PFSK-1 (cell line): ENCODE measurements around the gene BLTP3A.

Experiments used
- POLR2AphosphoS5 ChIP-seq: IDR thresholded peaks from 2 replicates; pipeline ENCODE4 v1.6.1; 2012; ENCODE audit warnings: low read depth, mild to moderate bottlenecking, control low read depth, low read length, moderate library complexity
- REST ChIP-seq, 2 experiments: IDR thresholded peaks; 2 replicates each; pipeline versions ENCODE4 v1.6.1 to v1.8.0; 2011 to 2012; ENCODE audit warnings: low read depth in 2 of 2, low read length in 2 of 2, control low read depth in 1 of 2, inconsistent platforms in 1 of 2, mild to moderate bottlenecking in 1 of 2, moderate library complexity in 1 of 2; ENCODE audit not compliant: insufficient read depth in 1 of 2
- SIN3A ChIP-seq: IDR thresholded peaks from 2 replicates; pipeline ENCODE4 v1.6.1; 2012; ENCODE audit warnings: mild to moderate bottlenecking, low read length, moderate library complexity, borderline replicate concordance; ENCODE audit not compliant: insufficient read depth

DNA sequence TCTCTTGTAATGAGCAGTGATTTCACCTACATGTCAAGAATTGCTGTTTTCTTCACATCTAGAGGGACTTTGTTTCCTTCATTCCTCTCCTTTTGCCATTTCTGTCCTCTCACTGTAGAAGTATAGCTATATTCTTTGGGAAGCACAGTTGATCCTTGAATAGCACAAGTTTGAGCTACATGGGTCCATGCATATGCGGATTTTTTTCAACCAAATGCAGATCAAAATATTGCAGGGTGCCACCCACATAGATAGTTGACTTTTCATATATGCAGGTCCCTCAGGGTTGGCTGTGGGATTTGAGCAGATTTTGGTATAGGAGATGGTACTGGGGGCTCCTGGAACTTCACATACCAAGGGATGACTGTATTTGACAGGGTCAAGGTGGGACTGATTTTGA lies 41.1 kb downstream of the BLTP3A start:
- TF ChIP-seq POLR2AphosphoS5 (no peak), SIN3A (no peak), REST (IDR thresholded peaks at IDR 0.05; ENCODE audit: insufficient read depth in 1 of 2, low read depth in 2 of 2, low read length in 2 of 2) (no peak)
